IPS DF 4.7 (cell line): ENCODE measurements around the gene ARHGAP21.
"Not testable (repeated sequence)": the region's sequence is repeated elsewhere in the genome, so short reads cannot be mapped to it uniquely, and the experiment has no call there.

Experiments used
- DNase-seq: peaks from one replicate; pipeline ENCODE4 v3.0.0-alpha.2; 2013; ENCODE audit warnings: low spot score; ENCODE audit errors: extremely low read depth

Gene ARHGAP21

DNA sequence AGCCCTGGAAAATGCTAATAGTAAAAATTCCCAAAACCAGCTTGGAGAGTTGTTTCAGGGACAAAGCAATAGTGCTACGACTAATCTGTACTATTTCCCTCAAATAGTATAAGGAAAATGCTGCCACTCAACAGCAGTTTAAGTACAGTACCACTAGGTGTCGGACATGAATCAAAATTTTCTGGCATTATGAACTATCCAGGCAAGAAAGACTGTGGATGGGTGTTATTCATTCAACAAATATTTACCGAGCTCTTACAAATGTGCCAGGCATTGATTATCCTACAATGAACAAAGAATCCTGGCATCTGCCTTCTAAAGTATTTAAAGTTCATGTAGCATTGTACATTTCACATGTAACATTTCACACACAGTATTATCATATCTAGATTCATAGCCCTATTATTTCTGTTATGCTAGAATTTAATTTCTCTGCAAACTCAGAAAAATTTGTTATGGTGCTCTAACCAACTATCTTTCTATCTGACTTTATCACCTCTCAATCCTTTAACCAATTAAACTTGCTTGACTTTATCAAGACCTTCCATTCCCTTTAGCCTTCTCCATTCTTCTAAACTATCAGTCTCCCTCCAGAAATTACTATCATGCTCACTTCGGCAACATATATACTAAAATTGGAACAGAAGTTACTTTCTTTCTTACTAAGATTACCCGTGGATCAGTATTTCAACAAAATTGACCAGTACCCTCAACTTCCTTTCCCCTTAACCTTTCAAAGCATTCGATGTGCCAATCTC, 80.6 kb downstream of the ARHGAP21 start:
- peak; percentile 7 for DNase-seq

GRCh38 chr10:24639124-24639523, 84.6 kb downstream of the ARHGAP21 start:
- DNase-seq = no peak

GRCh38 chr10:24625778-24626177, 97.9 kb downstream of the ARHGAP21 start:
- no peak for DNase-seq

DNA sequence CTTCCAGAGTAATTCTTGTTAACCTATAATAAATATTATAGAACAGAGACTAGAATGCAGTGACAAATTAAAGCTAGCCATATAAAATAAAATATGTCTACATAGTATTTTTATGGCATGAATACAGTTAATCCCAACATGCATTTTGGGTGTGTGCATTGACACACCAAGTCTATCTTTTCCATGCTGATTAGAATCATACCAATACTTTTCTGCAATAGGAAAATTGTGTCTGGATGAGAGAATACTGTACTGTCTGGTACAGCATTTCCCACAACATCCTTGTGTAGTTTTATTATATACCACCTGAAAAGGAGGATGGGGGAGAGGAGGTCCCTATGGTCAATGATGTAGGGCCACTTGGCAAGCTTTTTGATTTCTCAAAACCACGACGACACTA, 100.3 kb downstream of the ARHGAP21 start:
- DNase-seq = no peak

DNA sequence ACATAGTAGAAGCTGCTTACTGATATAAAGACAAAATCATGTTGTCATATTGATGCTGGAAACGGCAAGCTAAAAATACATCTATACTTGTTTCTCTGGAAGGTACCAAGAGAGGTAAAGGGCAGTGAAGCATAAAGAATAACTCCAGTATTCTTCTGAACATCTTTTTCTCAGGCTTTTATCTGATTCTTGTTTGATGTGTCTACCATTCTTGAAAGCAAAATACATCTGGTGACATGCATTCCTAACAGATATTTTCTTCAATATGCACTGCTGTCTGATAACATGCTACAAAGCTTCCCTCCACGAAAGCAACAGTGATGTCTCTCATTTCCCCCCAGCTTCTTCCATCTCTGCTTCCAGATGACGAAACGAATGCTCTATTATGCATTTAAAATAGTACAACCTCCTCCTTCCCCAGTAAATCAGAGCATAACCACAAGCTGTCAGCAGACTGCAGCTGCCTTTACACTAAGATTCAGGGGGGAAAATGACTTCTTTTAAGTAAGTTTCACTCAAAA, 100.8 kb downstream of the ARHGAP21 start:
- DNase-seq = no peak

GRCh38 chr10:24621035-24621795, 102.5 kb downstream of the ARHGAP21 start:
- not testable (repeated sequence) for DNase-seq

- DNase-seq = not testable (repeated sequence)
These were observed 103.7 kb downstream of the ARHGAP21 start for GRCh38 chr10:24619994-24620310.

DNA sequence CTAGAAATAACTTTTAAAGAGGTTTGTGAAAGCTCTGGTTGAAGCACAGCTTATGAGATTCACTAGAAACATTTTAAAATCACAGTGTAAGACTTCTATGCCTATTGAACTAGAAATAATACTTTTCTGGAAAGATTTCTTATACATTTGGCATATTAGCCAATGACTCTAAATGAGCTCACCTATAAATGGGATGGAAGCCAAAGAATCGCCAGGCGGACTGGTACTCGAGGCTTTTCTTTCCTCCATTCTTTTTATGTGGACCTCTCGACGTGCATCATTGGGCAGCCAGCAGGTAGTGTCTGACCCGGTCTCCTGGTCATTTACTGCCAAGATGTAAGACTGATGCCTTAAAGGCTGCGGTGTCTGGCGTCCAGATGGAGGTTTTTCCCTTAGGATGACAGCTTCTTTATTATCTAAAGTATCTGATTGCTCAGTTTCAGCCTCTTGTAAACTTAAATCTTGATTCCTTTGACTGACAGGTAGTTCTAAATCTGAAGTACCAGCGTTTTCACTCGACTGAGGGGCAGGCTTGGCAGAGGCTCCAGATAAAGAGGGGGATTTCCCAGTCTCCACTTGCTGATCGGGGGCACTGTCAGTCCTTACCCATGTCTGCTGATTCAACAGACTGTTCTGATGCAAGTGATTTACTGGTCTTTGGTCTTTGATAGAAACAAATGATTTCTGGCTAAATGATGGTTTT, 104.2 kb downstream of the ARHGAP21 start:
- DNase-seq = not testable (repeated sequence)

GRCh38 chr10:24618401-24618800, 105.3 kb downstream of the ARHGAP21 start:
- DNase-seq = no peak

- DNase-seq = peak; percentile 76
These were observed 105.8 kb downstream of the ARHGAP21 start for GRCh38 chr10:24617771-24618396.

- no peak for DNase-seq
These were observed 107.2 kb downstream of the ARHGAP21 start for GRCh38 chr10:24616536-24616935.

DNA sequence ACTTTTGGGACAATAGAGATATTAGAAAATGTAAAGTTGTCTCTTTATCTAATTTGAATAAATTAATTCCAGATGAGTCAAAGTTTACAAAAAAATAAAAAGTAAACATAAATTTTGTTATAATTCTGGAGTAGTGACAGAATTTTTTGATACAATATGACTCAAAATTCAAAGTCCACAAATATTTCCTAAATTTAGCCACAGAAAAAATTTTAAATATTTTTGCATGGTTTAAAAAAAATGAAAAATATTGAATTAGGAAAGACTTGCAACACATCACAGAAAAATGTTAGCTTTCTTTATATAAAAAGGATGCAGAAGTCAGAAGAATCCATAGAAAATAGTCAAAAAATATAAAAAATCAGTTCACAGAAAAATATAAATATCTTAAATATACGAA, 117.7 kb downstream of the ARHGAP21 start:
- DNase-seq = no peak

- DNase-seq = no peak
These were observed 118.5 kb downstream of the ARHGAP21 start for GRCh38 chr10:24605141-24605540.

DNA sequence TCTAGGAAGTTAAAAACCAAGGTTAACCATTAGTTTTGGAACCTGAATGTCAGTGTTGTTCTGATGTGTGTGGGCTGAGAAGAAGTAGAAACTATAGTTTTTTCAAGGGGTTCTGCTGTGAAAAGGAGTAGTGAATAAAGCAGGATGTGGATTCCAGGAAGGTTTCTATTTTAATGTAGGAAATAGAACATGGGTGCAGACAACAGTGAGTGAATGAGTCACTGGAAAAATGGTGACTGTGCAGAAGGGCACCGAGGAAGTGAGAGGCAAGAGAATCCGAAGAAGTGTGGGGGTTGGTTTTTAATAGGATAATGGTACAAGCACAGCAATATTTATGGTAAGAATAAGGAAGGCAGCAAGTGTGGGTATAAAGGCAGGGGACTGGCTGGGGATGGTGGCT, 120.4 kb downstream of the ARHGAP21 start:
- no peak for DNase-seq

DNA sequence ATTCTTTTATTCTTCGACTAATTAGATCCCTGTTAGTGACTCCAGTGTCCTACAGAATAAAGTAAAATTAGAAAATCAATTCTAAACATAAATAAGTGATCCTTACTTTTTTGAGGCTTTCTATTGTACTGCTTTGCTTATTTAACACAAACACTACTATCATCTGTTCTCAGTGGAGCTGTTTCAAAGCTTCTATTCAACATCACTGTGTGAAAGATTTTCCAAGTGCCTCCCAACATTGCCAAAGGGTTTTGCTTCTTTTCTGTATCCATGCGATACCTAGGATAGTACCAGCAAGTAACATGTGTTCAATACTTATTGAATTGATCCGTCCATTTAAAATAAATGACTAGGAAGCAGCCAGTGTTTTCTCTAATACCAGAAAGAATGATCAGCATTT, 125.7 kb downstream of the ARHGAP21 start:
- DNase-seq = no peak

DNA sequence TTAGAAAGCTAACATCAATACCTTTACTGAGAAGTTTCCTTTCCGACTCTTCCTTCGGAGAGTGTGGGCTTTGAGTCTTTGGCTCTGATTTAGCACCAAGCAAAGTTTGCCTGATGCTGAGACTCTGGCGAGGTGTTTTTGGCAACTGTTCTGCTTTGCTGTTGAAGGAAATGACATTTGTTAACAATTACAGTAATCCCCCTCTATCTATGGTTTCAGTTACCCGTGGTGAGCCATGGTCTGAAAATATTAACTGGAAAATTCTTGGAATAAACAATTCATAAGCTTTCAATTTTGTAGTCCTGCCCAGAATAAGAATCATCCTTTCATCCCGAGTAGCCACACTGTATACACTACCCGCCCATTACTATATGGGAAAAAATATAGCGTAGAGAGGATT, 126.3 kb downstream of the ARHGAP21 start:
- DNase-seq = no peak

DNA sequence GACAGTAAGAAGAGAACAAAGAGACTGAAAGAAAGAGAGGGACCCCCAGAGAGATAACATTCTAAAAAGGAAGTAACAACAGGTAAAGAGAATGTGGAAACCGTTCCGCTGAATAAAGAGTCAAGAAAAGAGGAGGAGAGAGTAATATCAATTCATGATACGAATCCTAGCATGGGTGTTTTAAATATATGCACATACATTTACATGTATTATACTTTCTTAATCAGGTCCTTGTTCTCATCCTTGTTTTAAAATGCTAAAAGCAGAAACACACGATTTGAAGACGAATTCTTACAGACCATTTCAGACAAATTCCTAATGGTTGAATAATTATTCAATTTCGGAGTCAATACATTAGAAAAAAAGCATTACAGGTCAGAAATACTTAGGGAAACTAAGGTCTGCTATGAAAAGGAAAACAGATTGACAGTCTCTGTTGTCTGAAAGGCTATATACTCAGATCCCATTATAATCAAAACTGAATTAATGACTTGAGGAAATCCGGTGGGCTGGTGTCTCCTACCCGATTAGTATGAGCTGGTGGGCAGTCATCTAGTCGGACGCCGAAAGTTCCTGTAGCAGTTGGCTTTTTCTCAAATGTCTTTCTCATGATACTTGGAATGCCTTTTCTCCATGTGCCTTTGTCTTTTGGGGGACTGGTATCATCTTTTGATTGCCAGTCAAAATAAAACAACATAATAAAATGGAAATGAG, 127.3 kb downstream of the ARHGAP21 start:
- DNase-seq = no peak

DNA sequence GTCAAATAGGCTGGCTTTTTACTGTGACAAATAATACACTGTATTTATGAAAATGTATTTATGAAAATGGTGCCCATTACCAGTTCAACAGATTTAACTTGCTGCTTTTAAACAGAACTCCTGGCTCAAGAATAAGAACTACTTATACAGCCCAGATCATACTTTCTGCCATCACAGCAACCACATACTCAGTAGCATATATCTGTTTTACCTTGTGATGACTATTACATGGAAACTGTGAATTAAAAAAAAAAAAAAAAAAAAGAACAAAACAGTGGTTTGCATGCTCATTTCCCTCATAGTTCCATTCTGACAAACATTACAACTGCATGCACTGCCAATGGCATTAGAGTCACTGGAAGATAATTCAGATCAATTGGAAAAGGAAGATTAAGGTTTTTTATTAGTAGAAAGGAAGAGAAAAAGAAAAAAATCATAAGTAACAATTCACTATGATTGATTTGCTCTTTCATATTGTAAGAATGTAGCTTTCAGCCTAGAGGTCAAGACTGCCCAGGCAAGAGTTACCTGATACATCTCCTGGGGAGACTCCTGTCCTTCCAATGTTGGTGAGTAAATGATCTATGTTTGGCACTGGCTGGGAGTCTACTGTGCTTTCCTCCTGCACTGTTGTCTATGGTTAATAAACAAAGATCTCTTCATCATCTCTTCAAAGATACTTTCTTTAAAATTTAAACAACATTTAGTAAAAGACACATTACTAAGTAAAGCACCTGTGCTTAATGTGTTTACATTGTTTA, 132.8 kb downstream of the ARHGAP21 start:
- no peak for DNase-seq

DNA sequence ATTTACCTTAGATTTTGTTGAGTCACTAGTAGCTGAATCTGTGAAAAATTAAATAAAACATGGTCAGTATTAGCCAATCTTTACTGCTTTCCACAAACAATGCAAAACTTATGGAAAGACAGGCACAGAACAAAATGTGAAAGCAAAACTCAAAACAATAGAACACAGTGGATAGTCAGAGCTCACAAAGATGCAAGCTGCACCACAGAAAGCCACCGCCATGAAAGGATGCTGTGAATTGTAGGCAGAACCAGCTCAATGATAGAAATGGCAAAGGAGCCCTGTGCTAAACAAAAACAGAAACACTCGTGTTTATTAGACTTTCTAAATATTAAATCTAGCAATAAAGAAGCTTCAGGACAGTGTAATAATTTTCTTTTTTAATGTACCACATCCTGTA, 134.4 kb downstream of the ARHGAP21 start:
- no peak for DNase-seq

DNA sequence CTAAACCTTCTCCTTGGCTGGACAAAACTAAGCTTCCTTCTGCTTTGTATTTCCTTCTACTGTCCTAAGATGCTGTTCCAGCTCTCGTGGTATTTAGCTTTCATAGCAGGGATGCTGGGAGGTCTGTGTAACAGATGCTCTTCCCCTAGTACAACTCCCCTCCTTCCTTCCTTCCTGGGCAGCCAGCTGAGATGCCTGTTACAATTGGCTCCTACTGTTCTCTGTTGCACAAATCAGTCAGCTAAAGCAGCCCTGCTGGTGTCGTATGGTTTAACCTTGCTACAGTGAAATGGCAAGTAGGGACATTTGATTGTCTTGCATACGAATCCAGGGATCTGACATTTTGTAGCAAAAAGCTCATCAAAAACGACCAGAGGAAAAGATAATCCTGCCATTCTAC, 143.8 kb downstream of the ARHGAP21 start:
- DNase-seq = no peak
